HepG2 (cell line): ENCODE data around the gene LYRM2. TPM values are rescaled to one million over a fixed set of nuclear protein-coding genes. Genes with fewer than 3 reads are reported as not detected.

Experiments
- BCL6 ChIP-seq: IDR thresholded peaks from 2 replicates; pipeline ENCODE4 v1.6.1; 2016; ENCODE audit warnings: missing genetic modification reagents, missing compliant biosample characterization
- CTCF ChIP-seq: sonication (generic); formaldehyde crosslinking; IDR thresholded peaks from 2 replicates; pipeline ENCODE4 v1.5.0; 2020; ENCODE audit warnings: mild to moderate bottlenecking, missing genetic modification reagents, moderate library complexity
- HDAC1 ChIP-seq: sonication (generic); formaldehyde crosslinking; IDR thresholded peaks from 2 replicates; pipeline ENCODE4 v1.5.1; 2020; ENCODE audit warnings: mild to moderate bottlenecking, missing genetic modification reagents
- HNF4G ChIP-seq, 2 experiments: sonication (generic) in 1 of 2; formaldehyde crosslinking in 1 of 2; IDR thresholded peaks; 2 replicates each; pipeline versions ENCODE4 v1.4.0 to v1.6.1; 2011 to 2020; ENCODE audit warnings: borderline replicate concordance in 2 of 2, low read depth in 2 of 2, mild to moderate bottlenecking in 2 of 2, low read length in 1 of 2, missing genetic modification reagents in 1 of 2, moderate library complexity in 1 of 2
- MIER2 ChIP-seq: IDR thresholded peaks from 2 replicates; pipeline ENCODE4 v1.6.1; 2016; ENCODE audit warnings: missing biosample characterization, missing genetic modification reagents
- NCOA2 ChIP-seq: sonication (generic); formaldehyde crosslinking; IDR thresholded peaks from 2 replicates; pipeline ENCODE4 v1.8.0; 2022; ENCODE audit warnings: inconsistent platforms
- NR2F2 ChIP-seq: IDR thresholded peaks from 2 replicates; pipeline ENCODE4 v1.6.1; 2012; ENCODE audit warnings: low read depth, inconsistent platforms, borderline replicate concordance
- NR2F6 ChIP-seq, 2 experiments: IDR thresholded peaks; 2 replicates each; pipeline ENCODE4 v1.6.1; 2016; ENCODE audit warnings: antibody characterized with exemption in 1 of 2, mild to moderate bottlenecking in 1 of 2
- PATZ1 ChIP-seq: sonication (generic); formaldehyde crosslinking; IDR thresholded peaks from 2 replicates; pipeline ENCODE4 v1.4.0; 2020; ENCODE audit warnings: missing genetic modification reagents
- PRDM15 ChIP-seq: sonication (generic); formaldehyde crosslinking; IDR thresholded peaks from 2 replicates; pipeline ENCODE4 v1.4.0; 2020; ENCODE audit warnings: missing genetic modification reagents
- RXRA ChIP-seq: sonication (generic); formaldehyde crosslinking; IDR thresholded peaks from 2 replicates; pipeline ENCODE4 v1.5.1; 2020; ENCODE audit warnings: missing genetic modification reagents
- ZMYM3 ChIP-seq: sonication (generic); formaldehyde crosslinking; IDR thresholded peaks from 2 replicates; pipeline ENCODE4 v1.5.1; 2020; ENCODE audit warnings: mild to moderate bottlenecking, missing genetic modification reagents
- ZNF143 ChIP-seq: sonication (generic); formaldehyde crosslinking; IDR thresholded peaks from 2 replicates; pipeline ENCODE4 v1.4.0; 2020; ENCODE audit warnings: missing genetic modification reagents
- ZNF263 ChIP-seq: sonication (generic); formaldehyde crosslinking; IDR thresholded peaks from 2 replicates; pipeline ENCODE4 v1.4.0; 2020; ENCODE audit warnings: missing genetic modification reagents
- ZNF609 ChIP-seq: sonication (generic); formaldehyde crosslinking; IDR thresholded peaks from 2 replicates; pipeline ENCODE4 v1.4.0; 2020; ENCODE audit warnings: mild to moderate bottlenecking, missing genetic modification reagents, borderline replicate concordance
- ZNF788 ChIP-seq: sonication (generic); formaldehyde crosslinking; IDR thresholded peaks from 2 replicates; pipeline ENCODE4 v1.5.0; 2020; ENCODE audit warnings: mild to moderate bottlenecking, missing genetic modification reagents, borderline replicate concordance
- polyA plus RNA-seq, 8 experiments: library from polyadenylated mRNA; depleted of rRNA in 3 of 8; stranded (reverse) in 7 of 8; unstranded in 1 of 8; fragments of >200 nt; fragmentation: Illumina TruSeq in 4 of 8; extraction: Trizol in 4 of 8; gene quantifications; 2 replicates each; pipeline versions ENCODE4 v1.2.1 to v1.2.3, GENCODE V29; 2011 to 2016; ENCODE audit warnings: low read depth in 4 of 8, missing spikeins in 1 of 8, mixed read lengths in 1 of 8; ENCODE audit not compliant: insufficient read depth in 1 of 8
- total RNA-seq, 5 experiments: library from RNA; depleted of rRNA; stranded (reverse); fragments of >200 nt; fragmentation: Illumina TruSeq; extraction: Trizol; gene quantifications; 2 replicates each; pipeline ENCODE4 v1.2.3, GENCODE V29; 2016; ENCODE audit warnings: low read depth in 1 of 5

Gene LYRM2
- total and polyA plus RNA-seq, 2 of the 13 experiments (the other 11 are each of a cell fraction or from before 2014, with no cell fraction given), result 17.8 to 32.6 TPM

GRCh38 chr6:89567630-89568390 lies 70.7 kb downstream of the LYRM2 start (continued):
- TF ChIP-seq PATZ1 (CRISPR knock-in tag) (peak; percentile 45; the same call in 1 of the 2 replicates), MIER2 (CRISPR knock-in tag) (peak; percentile 68; the same call in 1 of the 2 replicates), HDAC1 (0 out of 2 replicates have a peak, but pooled peaks have one; percentile 30), ZMYM3 (CRISPR knock-in tag) (peak; percentile 38; the same call in 1 of the 2 replicates), PRDM15 (CRISPR knock-in tag) (no peak), ZNF143 (CRISPR knock-in tag) (no peak), RXRA (CRISPR knock-in tag) (peak; percentile 30; the same call in 1 of the 2 replicates), ZNF263 (peak; percentile 60), ZNF609 (CRISPR knock-in tag) (peak; percentile 42; the same call in 1 of the 2 replicates), BCL6 (peak; percentile 85), ZNF788 (CRISPR knock-in tag) (no peak), CTCF (CRISPR knock-in tag) (peak; percentile 46), HNF4G (IDR thresholded peaks at IDR 0.05; ENCODE audit: borderline replicate concordance, low read depth, low read length) (peak; percentile 64), HNF4G (CRISPR knock-in tag; IDR thresholded peaks at IDR 0.05; ENCODE audit: borderline replicate concordance, low read depth) (no peak), NR2F6 (IDR thresholded peaks at IDR 0.05) (peak; percentile 78), NR2F6 (CRISPR knock-in tag; IDR thresholded peaks at IDR 0.05) (peak; percentile 83), NCOA2 (peak; percentile 33; the same call in 1 of the 2 replicates), NR2F2 (peak; percentile 89)
